Stimulated activated naive CD8-positive, alpha-beta T cell treated with anti-CD3 and anti-CD28 coated beads, Interleukin-15, amount 100 ng/mL, for 72 hours (primary cell): ENCODE measurements around the gene NXPH4.

Source experiments
- ATAC-seq: fragments of 150-1000 bp; cut with Tn5 transposase; 2 replicates; pipeline ENCODE4 v1.10.0; 2021; ENCODE audit warnings: mild to moderate bottlenecking, moderate library complexity
- DNase-seq, 2 donors: peaks; one replicate each; pipeline ENCODE4 v3.0.0; 2021 to 2022
- H3K27ac Mint-ChIP-seq, 2 donors: one replicate each; pipeline ENCODE4 v1.8.0; 2022; ENCODE audit warnings: mild to moderate bottlenecking in 2 of 2, mixed read lengths in 2 of 2, moderate library complexity in 2 of 2
- H3K27me3 Mint-ChIP-seq: one replicate; pipeline ENCODE4 v1.8.0; 2022; ENCODE audit warnings: mixed read lengths
- H3K4me1 Mint-ChIP-seq: one replicate; pipeline ENCODE4 v1.8.0; 2022; ENCODE audit warnings: mild to moderate bottlenecking, mixed read lengths
- H3K4me3 Mint-ChIP-seq, 2 donors: one replicate each; pipeline ENCODE4 v1.8.0; 2022; ENCODE audit warnings: mild to moderate bottlenecking in 2 of 2, mixed read lengths in 2 of 2, moderate library complexity in 1 of 2
- H3K9me3 Mint-ChIP-seq, 2 donors: one replicate each; pipeline ENCODE4 v1.8.0; 2022; ENCODE audit warnings: mixed read lengths in 2 of 2

The NXPH4 gene

GRCh38 chr12:57272337-57273151 is 56.0 kb downstream of the NXPH4 start:
- no peak for ATAC-seq
- Mint-ChIP-seq H3K27ac (peak overlapping the region in 1 of 2 donors; percentile 43), H3K9me3 (no peaks in the 10 kb centered on the region), H3K4me1 (peaks cover 8% of the 10 kb centered on the region), H3K27me3 (no peaks in the 10 kb centered on the region), H3K4me3 (no peak overlapping the region)
- no peak for DNase-seq

- Mint-ChIP-seq H3K9me3 (no peaks in the 10 kb centered on the region), H3K4me3 (no peak overlapping the region), H3K27ac (peak overlapping the region in 1 of 2 donors; percentile 54), H3K27me3 (no peaks in the 10 kb centered on the region), H3K4me1 (peaks cover 2% of the 10 kb centered on the region)
- DNase-seq (no peak), ATAC-seq (no peak)
Measured at GRCh38 chr12:57273516-57273915, 56.9 kb downstream of the NXPH4 start.
